Measurements from ENCODE around the gene MIGA2. TPM values are rescaled to one million over a fixed set of nuclear protein-coding genes. Genes with fewer than 3 reads are reported as not detected.

Gene MIGA2
- total RNA-seq, 1 experiment from 2014 or later = 10.2 TPM

DNA sequence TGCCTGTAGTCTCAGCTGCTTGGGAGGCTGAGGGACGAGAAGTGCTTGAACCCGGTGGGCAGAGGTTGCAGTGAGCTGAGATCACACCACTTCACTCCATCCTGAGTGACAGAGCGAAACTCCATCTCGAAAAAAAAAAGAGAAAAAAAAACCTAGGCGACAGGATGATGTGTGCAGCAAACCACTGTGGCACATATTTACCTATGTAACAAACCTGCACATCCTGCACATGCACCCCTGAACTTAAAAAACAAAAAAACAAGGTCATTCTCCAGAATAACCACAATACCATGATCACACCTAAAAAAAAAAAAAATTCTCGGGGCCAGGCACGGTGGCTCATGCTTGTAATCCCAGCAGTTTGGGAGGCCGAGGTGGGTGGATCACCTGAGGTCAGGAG lies 37.0 kb downstream of the MIGA2 start:
- Histone ChIP-seq H3K4me3 (ENCODE audit: low read length) (no peak overlapping the region), H3K36me3 (ENCODE audit: insufficient read depth, low read length) (no peaks in the 10 kb centered on the region), H3K9me2 (replicated peaks; ENCODE audit: insufficient read depth, low read length) (no peaks in the 10 kb centered on the region), H3K27me3 (ENCODE audit: low read length) (no peaks in the 10 kb centered on the region), H3K4me2 (ENCODE audit: low read depth, low read length, poor library complexity, severe bottlenecking) (no peak overlapping the region), H3K27ac (ENCODE audit: low read length) (no peak overlapping the region), H3K9ac (ENCODE audit: low read length) (no peak overlapping the region), H4K20me1 (ENCODE audit: insufficient read depth, low read depth, low read length) (no peaks in the 10 kb centered on the region), H3K79me2 (ENCODE audit: low read length) (no peaks in the 10 kb centered on the region), H3K9me3 (ENCODE audit: low read length) (no peaks in the 10 kb centered on the region), H3K4me1 (ENCODE audit: low read length) (no peaks in the 10 kb centered on the region), H2AFZ (ENCODE audit: low read length) (no peak overlapping the region)
- DNase-seq = no peak

DNA sequence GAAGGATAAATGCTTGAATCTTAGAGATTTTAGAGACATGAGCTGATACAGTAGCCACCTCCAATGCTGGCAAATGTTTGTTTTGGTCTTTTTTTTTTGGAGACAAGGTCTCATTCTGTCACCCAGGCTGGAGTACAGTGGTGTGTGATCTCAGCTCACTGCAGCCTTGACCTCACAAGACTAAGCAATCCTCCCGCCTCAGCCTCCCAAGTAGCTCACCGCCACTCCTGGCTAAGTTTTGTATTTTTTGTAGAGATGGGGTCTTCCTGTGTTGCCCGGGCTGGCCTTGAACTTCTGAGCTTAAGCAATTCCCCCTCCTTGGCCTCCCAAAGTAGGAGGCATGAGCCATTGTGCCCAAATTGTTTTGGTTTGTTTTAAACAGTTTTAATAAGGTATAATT lies 37.7 kb downstream of the MIGA2 start:
- H2AFZ ChIP-seq (ENCODE audit: low read length) = no peak overlapping the region
- H3K9ac ChIP-seq (ENCODE audit: low read length) = no peak overlapping the region

DNA sequence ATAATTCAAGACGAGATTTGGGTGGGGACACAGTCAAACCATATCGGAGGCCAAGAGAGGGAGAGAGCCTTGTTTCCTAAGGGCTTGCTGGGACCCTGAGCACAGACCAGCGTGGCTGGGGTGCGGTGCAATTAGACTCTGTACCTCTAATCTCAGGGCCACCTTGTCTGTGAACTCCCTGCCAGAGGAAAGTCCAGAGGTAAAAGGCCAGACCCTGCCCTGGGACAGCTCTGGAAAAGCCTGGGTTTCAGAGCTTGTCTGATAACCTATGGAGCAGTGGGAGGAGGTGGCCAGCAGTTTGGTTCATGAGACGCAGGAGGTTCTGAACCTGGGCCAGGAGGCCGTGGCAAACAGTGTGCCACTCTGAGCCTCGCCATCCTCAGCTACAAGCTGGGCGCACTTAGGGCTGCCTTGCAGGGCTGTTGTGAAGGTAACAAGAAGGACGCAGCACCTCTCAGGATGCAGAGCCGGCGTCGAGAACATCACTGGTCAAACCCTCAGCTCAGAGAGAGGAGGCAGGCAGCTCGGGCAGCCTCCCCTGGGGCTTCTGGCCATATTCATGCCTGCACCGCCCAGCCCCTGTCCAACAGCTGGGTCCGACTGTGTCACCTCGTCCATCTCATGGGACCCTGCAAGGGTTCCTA lies 39.7 kb downstream of the MIGA2 start:
- Histone ChIP-seq H3K9me2 (replicated peaks; ENCODE audit: insufficient read depth, low read length) (no peaks in the 10 kb centered on the region), H3K4me2 (ENCODE audit: low read depth, low read length, poor library complexity, severe bottlenecking) (no peak overlapping the region), H4K20me1 (ENCODE audit: insufficient read depth, low read depth, low read length) (no peaks in the 10 kb centered on the region), H3K9ac (ENCODE audit: low read length) (no peak overlapping the region), H3K4me3 (ENCODE audit: low read length) (no peak overlapping the region), H3K9me3 (ENCODE audit: low read length) (no peaks in the 10 kb centered on the region), H3K36me3 (ENCODE audit: insufficient read depth, low read length) (no peaks in the 10 kb centered on the region), H3K27me3 (ENCODE audit: low read length) (no peaks in the 10 kb centered on the region), H2AFZ (ENCODE audit: low read length) (no peak overlapping the region), H3K27ac (ENCODE audit: low read length) (no peak overlapping the region), H3K79me2 (ENCODE audit: low read length) (no peaks in the 10 kb centered on the region), H3K4me1 (ENCODE audit: low read length) (peaks cover 8% of the 10 kb centered on the region)
- DNase-seq = no peak

More for the DNA sequence above, 37.7 kb downstream of the MIGA2 start:
- H3K27ac ChIP-seq (ENCODE audit: low read length) = no peak overlapping the region
- H3K4me2 ChIP-seq (ENCODE audit: low read depth, low read length, poor library complexity, severe bottlenecking) = no peak overlapping the region
- H3K27me3 ChIP-seq (ENCODE audit: low read length) = no peaks in the 10 kb centered on the region
- no peaks in the 10 kb centered on the region for H3K4me1 ChIP-seq (ENCODE audit: low read length)
- H3K36me3 ChIP-seq (ENCODE audit: insufficient read depth, low read length) = no peaks in the 10 kb centered on the region
- DNase-seq = no peak
- no peaks in the 10 kb centered on the region for H3K9me3 ChIP-seq (ENCODE audit: low read length)
- no peaks in the 10 kb centered on the region for H3K9me2 ChIP-seq (replicated peaks; ENCODE audit: insufficient read depth, low read length)
- no peaks in the 10 kb centered on the region for H4K20me1 ChIP-seq (ENCODE audit: insufficient read depth, low read depth, low read length)
- H3K79me2 ChIP-seq (ENCODE audit: low read length) = no peaks in the 10 kb centered on the region
- no peak overlapping the region for H3K4me3 ChIP-seq (ENCODE audit: low read length)

DNA sequence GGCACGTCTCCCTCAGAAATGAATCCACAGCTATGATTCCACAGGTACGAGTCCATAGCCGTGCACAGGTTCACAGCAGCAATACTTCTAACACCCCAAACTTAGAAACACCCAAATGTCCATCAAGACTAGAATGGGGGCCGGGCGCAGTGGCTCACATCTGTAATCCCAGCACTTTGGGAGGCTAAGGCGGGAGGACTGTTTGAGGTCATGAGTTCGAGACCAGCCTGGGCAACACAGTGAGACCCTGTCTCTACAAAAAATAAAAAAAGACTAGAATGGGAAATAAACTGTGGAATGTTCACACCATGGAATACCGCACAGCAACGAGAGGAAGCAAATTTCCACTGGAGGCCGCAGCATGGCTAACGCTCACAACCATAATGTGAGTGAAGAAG lies 40.2 kb downstream of the MIGA2 start:
- no peak overlapping the region for H3K4me2 ChIP-seq (ENCODE audit: low read depth, low read length, poor library complexity, severe bottlenecking)
- no peak overlapping the region for H2AFZ ChIP-seq (ENCODE audit: low read length)
- no peak overlapping the region for H3K4me3 ChIP-seq (ENCODE audit: low read length)
- H3K9me3 ChIP-seq (ENCODE audit: low read length) = no peaks in the 10 kb centered on the region
- H3K27ac ChIP-seq (ENCODE audit: low read length) = no peak overlapping the region
- H4K20me1 ChIP-seq (ENCODE audit: insufficient read depth, low read depth, low read length) = no peaks in the 10 kb centered on the region
- no peak overlapping the region for H3K9ac ChIP-seq (ENCODE audit: low read length)
- H3K4me1 ChIP-seq (ENCODE audit: low read length) = peaks cover 9% of the 10 kb centered on the region
- no peaks in the 10 kb centered on the region for H3K27me3 ChIP-seq (ENCODE audit: low read length)
- no peaks in the 10 kb centered on the region for H3K36me3 ChIP-seq (ENCODE audit: insufficient read depth, low read length)
- H3K79me2 ChIP-seq (ENCODE audit: low read length) = peaks cover 3% of the 10 kb centered on the region
- no peaks in the 10 kb centered on the region for H3K9me2 ChIP-seq (replicated peaks; ENCODE audit: insufficient read depth, low read length)
- no peak for DNase-seq

DNA sequence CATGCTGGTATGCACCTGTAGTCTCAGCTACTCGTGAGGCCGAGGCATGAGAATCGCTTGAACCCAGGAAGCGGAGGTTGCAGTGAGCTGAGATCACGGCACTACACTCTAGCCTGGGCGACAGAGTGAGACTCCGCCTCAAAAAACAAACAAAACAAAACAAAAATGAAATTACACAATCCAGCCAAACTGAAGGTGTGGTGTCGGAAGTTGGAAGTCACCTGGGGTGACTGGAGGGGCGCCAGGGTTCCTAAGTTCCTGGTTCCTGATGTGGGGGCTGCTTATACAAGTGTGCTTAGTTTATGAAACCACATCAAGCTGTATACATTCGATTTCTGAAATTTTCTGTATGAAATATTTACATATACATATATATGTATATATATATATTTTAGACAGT lies 40.8 kb downstream of the MIGA2 start:
- Histone ChIP-seq H3K27ac (ENCODE audit: low read length) (no peak overlapping the region), H3K79me2 (ENCODE audit: low read length) (peaks cover 9% of the 10 kb centered on the region), H3K4me1 (ENCODE audit: low read length) (peaks cover 15% of the 10 kb centered on the region), H3K9ac (ENCODE audit: low read length) (no peak overlapping the region), H3K9me3 (ENCODE audit: low read length) (no peaks in the 10 kb centered on the region), H3K4me2 (ENCODE audit: low read depth, low read length, poor library complexity, severe bottlenecking) (no peak overlapping the region), H3K4me3 (ENCODE audit: low read length) (no peak overlapping the region), H3K36me3 (ENCODE audit: insufficient read depth, low read length) (no peaks in the 10 kb centered on the region), H3K9me2 (replicated peaks; ENCODE audit: insufficient read depth, low read length) (no peaks in the 10 kb centered on the region), H4K20me1 (ENCODE audit: insufficient read depth, low read depth, low read length) (0 out of 2 replicates have a peak, but pooled peaks cover 5% of the 10 kb centered on the region), H2AFZ (ENCODE audit: low read length) (no peak overlapping the region), H3K27me3 (ENCODE audit: low read length) (no peaks in the 10 kb centered on the region)
- DNase-seq = no peak

DNA sequence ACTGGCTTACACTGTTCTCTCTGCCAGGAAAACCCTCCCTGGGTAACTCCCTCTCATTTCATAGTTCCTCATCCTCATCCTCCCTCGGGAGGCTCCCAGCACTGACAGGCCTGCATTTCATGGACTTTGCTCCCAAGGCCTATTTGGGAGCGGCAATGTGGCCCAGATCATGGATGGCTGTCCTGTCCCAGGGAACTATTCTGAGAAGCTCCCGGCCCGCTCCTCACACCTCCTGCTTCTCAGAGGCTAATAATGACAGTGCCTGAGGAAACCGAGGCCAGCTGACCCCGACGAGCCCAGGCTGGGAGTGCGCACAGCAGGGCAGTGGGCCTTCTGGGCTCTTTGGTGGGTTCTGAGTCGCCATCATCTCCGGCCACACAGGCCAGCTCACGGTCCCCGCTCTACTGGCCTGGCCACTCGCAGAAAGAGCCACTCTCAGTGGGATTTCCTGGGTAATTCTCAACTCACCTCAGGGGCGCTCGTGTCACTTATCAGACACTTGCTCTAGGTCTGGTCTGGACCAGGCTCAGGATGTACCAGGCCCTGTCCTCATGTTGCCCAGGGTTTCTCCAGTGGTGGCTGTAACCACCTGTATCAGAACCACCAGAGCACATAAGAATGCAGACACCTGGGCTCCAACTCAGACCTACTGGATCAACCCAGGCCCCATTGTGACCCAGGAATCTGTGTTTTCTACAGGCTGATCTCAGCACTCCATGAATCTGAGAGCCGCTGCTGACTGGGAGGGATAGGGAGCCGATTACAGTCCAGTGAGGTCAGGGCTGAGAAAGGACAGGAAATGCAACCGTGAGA lies 42.5 kb downstream of the MIGA2 start:
- Histone ChIP-seq H3K4me2 (ENCODE audit: low read depth, low read length, poor library complexity, severe bottlenecking) (peak overlapping the region; percentile 17), H3K36me3 (ENCODE audit: insufficient read depth, low read length) (no peaks in the 10 kb centered on the region), H3K9ac (ENCODE audit: low read length) (no peak overlapping the region), H3K79me2 (ENCODE audit: low read length) (peaks cover 25% of the 10 kb centered on the region), H3K9me3 (ENCODE audit: low read length) (no peaks in the 10 kb centered on the region), H3K27me3 (ENCODE audit: low read length) (no peaks in the 10 kb centered on the region), H3K4me1 (ENCODE audit: low read length) (peaks cover 21% of the 10 kb centered on the region), H3K9me2 (replicated peaks; ENCODE audit: insufficient read depth, low read length) (no peaks in the 10 kb centered on the region), H4K20me1 (ENCODE audit: insufficient read depth, low read depth, low read length) (0 out of 2 replicates have a peak, but pooled peaks cover 9% of the 10 kb centered on the region), H3K27ac (ENCODE audit: low read length) (no peak overlapping the region), H2AFZ (ENCODE audit: low read length) (no peak overlapping the region), H3K4me3 (ENCODE audit: low read length) (no peak overlapping the region)
- DNase-seq = no peak

DNA sequence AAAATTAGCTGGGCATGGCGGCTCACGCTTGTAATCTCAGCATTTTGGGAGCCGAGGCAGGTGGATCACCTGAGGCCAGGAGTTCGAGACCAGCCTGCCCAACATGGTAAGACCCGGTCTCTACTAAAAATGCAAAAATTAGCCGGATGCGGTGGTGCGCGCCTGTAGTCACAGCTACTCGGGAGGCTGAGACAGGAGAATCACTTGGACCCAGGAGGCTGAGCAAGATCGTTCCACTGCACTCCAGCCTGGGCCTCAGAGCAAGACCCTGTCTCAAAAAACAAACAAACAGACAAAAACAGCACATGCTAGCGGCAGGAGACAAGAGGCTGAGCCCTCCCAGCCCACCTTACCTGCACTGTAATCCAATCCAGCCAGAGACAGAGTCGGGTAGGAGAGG lies 43.4 kb downstream of the MIGA2 start:
- H3K9me2 ChIP-seq (replicated peaks; ENCODE audit: insufficient read depth, low read length) = no peaks in the 10 kb centered on the region
- H3K27me3 ChIP-seq (ENCODE audit: low read length) = no peaks in the 10 kb centered on the region
- H3K79me2 ChIP-seq (ENCODE audit: low read length) = peaks cover 31% of the 10 kb centered on the region
- 0 out of 2 replicates have a peak overlapping the region, but pooled peaks have one; percentile 87 for H2AFZ ChIP-seq (ENCODE audit: low read length)
- no peak overlapping the region for H3K27ac ChIP-seq (ENCODE audit: low read length)
- no peak for DNase-seq
- H3K4me2 ChIP-seq (ENCODE audit: low read depth, low read length, poor library complexity, severe bottlenecking) = peak overlapping the region; percentile 97
- no peaks in the 10 kb centered on the region for H3K9me3 ChIP-seq (ENCODE audit: low read length)
- H3K4me3 ChIP-seq (ENCODE audit: low read length) = peak overlapping the region; percentile 83
- H3K36me3 ChIP-seq (ENCODE audit: insufficient read depth, low read length) = no peaks in the 10 kb centered on the region
- H3K4me1 ChIP-seq (ENCODE audit: low read length) = peaks cover 21% of the 10 kb centered on the region
- H4K20me1 ChIP-seq (ENCODE audit: insufficient read depth, low read depth, low read length) = 0 out of 2 replicates have a peak, but pooled peaks cover 9% of the 10 kb centered on the region
- H3K9ac ChIP-seq (ENCODE audit: low read length) = peak overlapping the region; percentile 75

DNA sequence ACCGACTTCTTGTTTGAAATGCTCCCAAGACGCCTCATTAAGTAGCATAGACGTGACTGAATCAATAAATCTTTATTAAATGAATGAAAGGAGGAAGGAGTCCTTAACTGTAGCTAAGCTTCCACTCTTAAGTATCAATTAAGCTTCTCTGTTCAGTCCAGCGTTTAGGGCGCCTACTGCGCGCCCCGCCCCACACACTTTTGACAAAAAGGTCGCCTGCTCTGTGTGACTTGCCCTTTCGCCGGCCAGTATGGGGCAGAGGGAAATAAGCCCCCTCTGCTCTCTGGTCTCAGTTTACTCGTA lies 43.8 kb downstream of the MIGA2 start:
- no peaks in the 10 kb centered on the region for H3K27me3 ChIP-seq (ENCODE audit: low read length)
- H3K9ac ChIP-seq (ENCODE audit: low read length) = peak overlapping the region; percentile 75
- no peak overlapping the region for H3K27ac ChIP-seq (ENCODE audit: low read length)
- no peak for DNase-seq
- no peaks in the 10 kb centered on the region for H3K9me2 ChIP-seq (replicated peaks; ENCODE audit: insufficient read depth, low read length)
- H2AFZ ChIP-seq (ENCODE audit: low read length) = peak overlapping the region; percentile 87
- peaks cover 31% of the 10 kb centered on the region for H3K79me2 ChIP-seq (ENCODE audit: low read length)
- H3K4me3 ChIP-seq (ENCODE audit: low read length) = peak overlapping the region; percentile 83
- H4K20me1 ChIP-seq (ENCODE audit: insufficient read depth, low read depth, low read length) = 0 out of 2 replicates have a peak, but pooled peaks cover 9% of the 10 kb centered on the region
- no peaks in the 10 kb centered on the region for H3K9me3 ChIP-seq (ENCODE audit: low read length)
- no peaks in the 10 kb centered on the region for H3K36me3 ChIP-seq (ENCODE audit: insufficient read depth, low read length)
- peak overlapping the region; percentile 97 for H3K4me2 ChIP-seq (ENCODE audit: low read depth, low read length, poor library complexity, severe bottlenecking)
- peaks cover 21% of the 10 kb centered on the region for H3K4me1 ChIP-seq (ENCODE audit: low read length)

Data from Karpas-422 (cell line).